NCI-H510A (cell line): ENCODE results near the gene CDH2.
A peak's percentile ranks its signal among the peaks of the same experiment; 100 is the strongest.

Experiments
- DNase-seq: peaks from one replicate; lab custom pipeline; 2025; lab: John Stamatoyannopoulos, UW

The CDH2 gene

GRCh38 chr18:28168725-28169124, 8.2 kb downstream of the CDH2 start:
- no peak for DNase-seq

- DNase-seq: no peak
These were observed 9.0 kb downstream of the CDH2 start for GRCh38 chr18:28167835-28168349.

- DNase-seq: no peak
These were observed 12.0 kb downstream of the CDH2 start for GRCh38 chr18:28164771-28165483.

- DNase-seq: no peak
These were observed 13.6 kb downstream of the CDH2 start for GRCh38 chr18:28163201-28163775.

- DNase-seq: no peak
These were observed 15.0 kb downstream of the CDH2 start for GRCh38 chr18:28161608-28162599.

- DNase-seq: no peak
These were observed 17.9 kb downstream of the CDH2 start for GRCh38 chr18:28159055-28159454.

- no peak for DNase-seq
These were observed 18.8 kb downstream of the CDH2 start for GRCh38 chr18:28158083-28158581.

GRCh38 chr18:28153485-28154065, 23.4 kb downstream of the CDH2 start:
- no peak for DNase-seq

- DNase-seq: no peak
These were observed 24.2 kb downstream of the CDH2 start for GRCh38 chr18:28152754-28153153.

GRCh38 chr18:28152354-28152753, 24.6 kb downstream of the CDH2 start:
- DNase-seq: no peak

GRCh38 chr18:28151434-28151833, 25.5 kb downstream of the CDH2 start:
- peak; percentile 18 for DNase-seq

GRCh38 chr18:28150925-28151324, 26.0 kb downstream of the CDH2 start:
- DNase-seq: no peak

- DNase-seq: peak; percentile 13
These were observed 27.0 kb downstream of the CDH2 start for GRCh38 chr18:28149810-28150420.

- no peak for DNase-seq
These were observed 29.2 kb downstream of the CDH2 start for GRCh38 chr18:28147674-28148171.

- DNase-seq: no peak
These were observed 33.2 kb downstream of the CDH2 start for GRCh38 chr18:28143725-28144124.

GRCh38 chr18:28138816-28139215, 38.1 kb downstream of the CDH2 start:
- no peak for DNase-seq

- no peak for DNase-seq
These were observed 40.9 kb downstream of the CDH2 start for GRCh38 chr18:28136071-28136470.

- DNase-seq: no peak
These were observed 42.2 kb downstream of the CDH2 start for GRCh38 chr18:28134774-28135173.

- no peak for DNase-seq
These were observed 44.8 kb downstream of the CDH2 start for GRCh38 chr18:28132084-28132483.

- DNase-seq: no peak
These were observed 48.3 kb downstream of the CDH2 start for GRCh38 chr18:28128659-28128980.
